ENCODE data around the gene DNHD1.

The DNHD1 gene

DNA sequence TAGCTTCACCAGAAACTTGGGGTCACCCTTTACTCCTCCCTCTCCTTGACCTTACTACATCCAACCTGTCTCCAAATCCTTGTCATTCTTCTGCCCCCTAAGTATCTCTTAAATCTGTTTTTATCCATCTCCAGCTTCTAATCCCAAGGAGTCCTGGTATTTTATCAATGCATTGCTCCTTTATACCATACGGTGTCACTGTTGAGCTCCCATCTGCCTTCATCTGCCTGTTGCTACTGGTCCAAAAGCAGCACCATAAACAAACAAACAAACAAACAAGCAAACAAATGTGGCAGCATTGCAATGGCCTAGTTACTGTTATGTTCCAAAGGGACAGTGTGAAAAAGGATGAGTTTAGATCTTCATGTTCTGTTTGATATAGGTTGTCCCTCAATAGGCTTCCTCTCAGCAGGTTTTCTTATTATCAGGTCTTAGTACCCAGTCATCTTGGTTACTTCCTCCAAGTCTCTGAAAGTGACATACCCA is 34.2 kb downstream of the DNHD1 start:
- H3K36me3 Mint-ChIP-seq = peaks cover 16 to 19% of the 10 kb centered on the region in 2 donors

DNA sequence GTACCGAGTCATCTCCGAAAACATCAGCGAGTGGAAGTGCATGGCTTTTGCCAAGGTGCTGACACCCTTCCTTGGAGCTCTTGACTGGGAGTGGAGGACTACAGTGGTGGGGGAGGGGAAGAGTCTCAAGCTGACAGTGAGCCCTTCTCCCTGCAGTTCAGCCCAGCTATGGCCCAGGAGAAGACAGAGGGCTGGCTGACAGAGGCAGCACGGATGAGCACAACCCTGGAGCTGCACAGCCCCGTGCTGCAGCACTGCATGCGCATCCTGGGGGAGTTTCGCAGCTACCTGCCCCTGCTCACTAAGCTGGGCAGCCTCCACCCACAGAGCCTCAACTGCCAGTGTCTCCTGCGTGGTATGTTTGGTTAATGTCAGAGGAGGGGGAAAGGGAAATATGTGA is 41.4 kb downstream of the DNHD1 start:
- H3K27me3 Mint-ChIP-seq = no peaks in the 10 kb centered on the region
- H3K36me3 Mint-ChIP-seq = peaks cover 13 to 24% of the 10 kb centered on the region in 2 donors
- H3K27ac Mint-ChIP-seq = no peak overlapping the region
- no peak for ATAC-seq (replicated peaks)
- H3K4me1 Mint-ChIP-seq = no peaks in the 10 kb centered on the region
- H3K4me3 Mint-ChIP-seq = no peak overlapping the region
- H3K9me3 Mint-ChIP-seq = no peaks in the 10 kb centered on the region
- no peak for DNase-seq

More for the DNA sequence above, 34.2 kb downstream of the DNHD1 start:
- H3K27ac Mint-ChIP-seq = no peak overlapping the region
- H3K27me3 Mint-ChIP-seq = no peaks in the 10 kb centered on the region
- DNase-seq (no peak), ATAC-seq (replicated peaks) (peak in 1 of 2 donors; percentile 53)
- no peak overlapping the region for H3K4me3 Mint-ChIP-seq
- no peaks in the 10 kb centered on the region for H3K9me3 Mint-ChIP-seq
- peaks cover 6 to 7% of the 10 kb centered on the region in 2 donors for H3K4me1 Mint-ChIP-seq

DNA sequence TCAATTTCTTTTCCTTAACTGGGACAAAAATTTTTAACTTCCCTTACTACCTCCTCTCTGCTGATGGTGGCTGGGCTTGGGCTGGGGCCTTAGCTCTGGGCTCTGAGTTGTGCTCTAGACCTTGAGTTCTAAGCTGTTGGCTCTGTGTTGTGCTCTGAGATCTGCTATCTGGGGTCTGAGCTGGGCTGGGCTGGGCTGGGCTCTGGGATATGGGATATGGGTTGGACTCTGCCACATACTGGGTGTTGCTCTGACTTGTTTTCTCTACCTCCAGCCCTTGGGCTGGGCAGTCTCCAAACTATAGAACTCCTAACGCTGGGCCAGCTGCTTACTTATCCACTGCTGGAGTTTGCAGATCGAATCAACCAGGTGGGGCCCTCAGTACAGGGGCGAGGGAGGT is 41.9 kb downstream of the DNHD1 start:
- Mint-ChIP-seq H3K4me3 (no peak overlapping the region), H3K36me3 (peaks cover 10 to 25% of the 10 kb centered on the region in 2 donors), H3K4me1 (no peaks in the 10 kb centered on the region), H3K9me3 (no peaks in the 10 kb centered on the region), H3K27me3 (no peaks in the 10 kb centered on the region), H3K27ac (no peak overlapping the region)
- no peak for ATAC-seq (replicated peaks)
- DNase-seq = no peak

GRCh38 chr11:6539748-6540268 is 42.7 kb downstream of the DNHD1 start:
- DNase-seq = no peak
- H3K9me3 Mint-ChIP-seq = no peaks in the 10 kb centered on the region
- H3K27ac Mint-ChIP-seq = no peak overlapping the region
- peaks cover 13 to 31% of the 10 kb centered on the region in 2 donors for H3K36me3 Mint-ChIP-seq
- H3K27me3 Mint-ChIP-seq = no peaks in the 10 kb centered on the region
- H3K4me3 Mint-ChIP-seq = no peak overlapping the region
- no peaks in the 10 kb centered on the region for H3K4me1 Mint-ChIP-seq
- ATAC-seq (replicated peaks) = no peak

- Mint-ChIP-seq H3K9me3 (no peaks in the 10 kb centered on the region), H3K36me3 (peaks cover 13 to 28% of the 10 kb centered on the region in 2 donors), H3K27ac (no peak overlapping the region), H3K27me3 (no peaks in the 10 kb centered on the region), H3K4me1 (no peaks in the 10 kb centered on the region), H3K4me3 (no peak overlapping the region)
- no peak for ATAC-seq (replicated peaks)
- no peak for DNase-seq
Measured at GRCh38 chr11:6541356-6541755, 44.3 kb downstream of the DNHD1 start.

- no peak for ATAC-seq (replicated peaks)
- Mint-ChIP-seq H3K4me3 (no peak overlapping the region), H3K27me3 (no peaks in the 10 kb centered on the region), H3K36me3 (peaks cover 22 to 35% of the 10 kb centered on the region in 2 donors), H3K27ac (peak overlapping the region; percentile 33), H3K9me3 (no peaks in the 10 kb centered on the region), H3K4me1 (no peaks in the 10 kb centered on the region)
- DNase-seq = no peak
Measured at GRCh38 chr11:6542727-6543126, 45.6 kb downstream of the DNHD1 start.

DNA sequence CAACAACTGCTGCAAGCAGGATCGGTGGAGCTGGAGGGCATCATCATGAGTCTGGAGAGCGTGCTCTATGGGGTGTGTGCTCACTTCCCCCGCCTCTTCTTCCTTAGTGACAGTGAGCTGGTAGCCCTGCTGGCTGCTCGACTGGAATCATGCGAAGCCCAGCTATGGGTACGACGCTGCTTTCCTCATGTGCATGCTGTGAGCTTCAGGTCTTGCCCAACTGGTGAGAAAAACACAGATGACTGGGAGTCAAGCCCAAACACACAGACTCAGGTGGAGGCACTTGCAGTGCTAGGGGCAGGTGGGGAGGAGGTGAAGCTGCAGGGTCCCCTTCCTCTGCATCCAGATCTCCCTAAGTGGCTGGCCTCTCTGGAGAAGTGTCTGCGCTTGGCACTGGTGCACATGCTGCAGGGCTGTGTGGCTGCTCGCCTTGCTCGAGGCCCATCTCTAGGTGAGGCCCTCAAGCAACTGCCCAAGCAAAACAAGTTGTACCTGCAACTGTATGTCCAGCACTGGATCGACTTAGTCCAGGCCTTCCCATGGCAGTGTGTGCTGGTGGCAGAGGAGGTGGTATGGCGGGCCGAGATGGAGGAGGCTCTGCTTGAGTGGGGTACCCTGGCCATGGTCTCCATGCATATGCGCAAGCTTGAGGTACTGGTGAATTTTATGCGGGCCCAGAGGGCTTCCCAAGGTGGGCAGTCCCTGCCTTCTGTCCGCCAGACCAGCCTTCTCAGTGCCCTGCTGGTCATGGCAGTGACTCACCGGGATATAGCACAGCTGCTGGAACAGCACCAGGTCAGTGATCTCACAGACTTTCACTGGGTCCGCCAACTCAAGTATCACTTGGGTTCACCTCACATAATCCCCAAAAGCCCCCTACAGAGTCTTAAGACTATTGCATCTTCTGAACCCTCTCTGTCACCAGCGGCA is 48.1 kb downstream of the DNHD1 start:
- Mint-ChIP-seq H3K4me3 (no peak overlapping the region), H3K27me3 (no peaks in the 10 kb centered on the region), H3K9me3 (no peaks in the 10 kb centered on the region), H3K36me3 (peaks cover 19 to 31% of the 10 kb centered on the region in 2 donors), H3K27ac (no peak overlapping the region), H3K4me1 (no peaks in the 10 kb centered on the region)
- ATAC-seq (replicated peaks) = no peak
- no peak for DNase-seq

DNA sequence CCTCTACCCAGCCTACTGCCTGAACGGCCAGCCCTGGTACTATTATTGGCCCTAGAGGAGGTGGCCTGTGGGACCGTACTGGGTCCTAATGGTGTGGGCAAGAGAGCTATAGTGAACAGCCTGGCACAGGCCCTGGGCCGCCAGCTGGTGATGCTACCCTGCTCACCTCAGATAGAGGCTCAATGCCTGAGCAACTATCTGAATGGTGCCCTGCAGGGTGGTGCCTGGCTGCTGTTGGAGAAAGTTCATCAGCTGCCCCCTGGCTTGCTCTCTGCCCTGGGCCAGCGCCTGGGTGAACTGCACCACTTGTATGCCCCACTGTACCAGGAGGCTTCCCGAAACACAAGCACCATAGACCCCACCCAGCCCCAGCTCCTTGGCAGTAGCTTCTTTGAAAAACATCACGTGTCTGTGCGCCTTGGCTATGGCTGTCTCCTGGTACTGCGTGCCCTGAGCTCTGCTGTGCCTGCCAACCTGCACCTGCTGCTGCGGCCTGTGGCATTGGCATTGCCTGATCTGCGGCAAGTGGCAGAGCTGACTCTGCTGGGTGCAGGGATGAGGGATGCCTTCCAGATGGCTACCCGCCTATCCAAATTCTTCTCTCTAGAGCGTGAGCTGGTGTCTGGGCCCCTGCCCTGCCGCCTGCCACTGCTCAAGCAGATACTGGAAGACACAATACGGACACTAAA is 49.0 kb downstream of the DNHD1 start:
- ATAC-seq (replicated peaks) = no peak

GRCh38 chr11:6546735-6547134 is 49.7 kb downstream of the DNHD1 start:
- H3K9me3 Mint-ChIP-seq = no peaks in the 10 kb centered on the region
- no peaks in the 10 kb centered on the region for H3K4me1 Mint-ChIP-seq
- H3K27me3 Mint-ChIP-seq = no peaks in the 10 kb centered on the region
- peaks cover 20 to 29% of the 10 kb centered on the region in 2 donors for H3K36me3 Mint-ChIP-seq
- DNase-seq (no peak), ATAC-seq (replicated peaks) (no peak)
- no peak overlapping the region for H3K4me3 Mint-ChIP-seq
- H3K27ac Mint-ChIP-seq = no peak overlapping the region

More for the DNA sequence above, 49.0 kb downstream of the DNHD1 start:
- Mint-ChIP-seq H3K27me3 (no peaks in the 10 kb centered on the region), H3K4me3 (no peak overlapping the region), H3K4me1 (no peaks in the 10 kb centered on the region), H3K9me3 (no peaks in the 10 kb centered on the region), H3K27ac (no peak overlapping the region), H3K36me3 (peaks cover 19 to 29% of the 10 kb centered on the region in 2 donors)
- no peak for DNase-seq

DNA sequence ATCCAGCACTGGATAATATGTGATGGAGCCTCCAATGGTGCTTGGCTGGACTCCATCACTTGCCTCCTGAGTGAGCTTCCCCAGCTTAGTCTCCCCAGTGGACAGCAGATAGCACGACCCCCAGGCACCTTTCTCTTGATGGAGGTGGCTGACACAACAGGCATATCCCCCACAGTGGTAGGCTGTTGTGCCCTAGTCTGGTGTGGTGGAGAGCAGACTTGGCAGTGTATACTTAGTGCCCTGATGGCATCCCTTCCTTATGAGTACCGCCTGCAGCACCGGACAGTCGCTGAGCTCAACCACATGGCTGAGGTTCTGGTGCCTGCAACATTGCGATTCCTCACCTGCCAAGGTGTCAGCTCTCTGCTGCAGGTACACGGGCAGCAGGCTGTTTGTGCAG is 50.1 kb downstream of the DNHD1 start:
- ATAC-seq (replicated peaks) (no peak), DNase-seq (no peak)
- no peak overlapping the region for H3K4me3 Mint-ChIP-seq
- no peaks in the 10 kb centered on the region for H3K27me3 Mint-ChIP-seq
- H3K27ac Mint-ChIP-seq = no peak overlapping the region
- H3K4me1 Mint-ChIP-seq = no peaks in the 10 kb centered on the region
- H3K9me3 Mint-ChIP-seq = no peaks in the 10 kb centered on the region
- H3K36me3 Mint-ChIP-seq = peaks cover 20 to 29% of the 10 kb centered on the region in 2 donors

GRCh38 chr11:6548121-6548520 is 51.0 kb downstream of the DNHD1 start:
- DNase-seq = no peak
- H3K27ac Mint-ChIP-seq = no peak overlapping the region

DNA sequence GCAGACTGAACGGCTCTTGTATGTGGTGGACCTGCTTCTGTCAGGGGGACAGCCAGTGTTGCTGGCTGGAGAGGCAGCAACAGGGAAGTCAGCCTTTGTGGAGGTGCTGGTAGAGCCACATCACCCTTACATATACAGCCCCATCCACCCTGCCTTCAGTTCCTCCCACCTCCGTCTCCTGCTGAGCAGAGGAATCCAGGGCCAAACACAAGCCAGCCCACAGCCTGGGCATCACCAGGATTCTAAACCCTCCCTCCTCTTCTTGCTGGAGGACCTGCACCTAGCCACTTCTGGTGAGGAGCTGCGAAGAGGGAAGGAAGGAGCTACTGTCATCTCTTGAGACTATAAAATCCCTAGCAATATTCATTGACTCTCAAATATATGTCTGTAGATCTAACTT is 51.6 kb downstream of the DNHD1 start:
- no peak overlapping the region for H3K27ac Mint-ChIP-seq
- peaks cover 17 to 19% of the 10 kb centered on the region in 2 donors for H3K36me3 Mint-ChIP-seq
- no peaks in the 10 kb centered on the region for H3K27me3 Mint-ChIP-seq
- no peak overlapping the region for H3K4me3 Mint-ChIP-seq
- H3K4me1 Mint-ChIP-seq = no peaks in the 10 kb centered on the region
- DNase-seq (no peak), ATAC-seq (replicated peaks) (no peak)
- H3K9me3 Mint-ChIP-seq = no peaks in the 10 kb centered on the region

More at GRCh38 chr11:6548121-6548520, 51.0 kb downstream of the DNHD1 start:
- H3K4me3 Mint-ChIP-seq = no peak overlapping the region
- H3K4me1 Mint-ChIP-seq = no peaks in the 10 kb centered on the region
- H3K9me3 Mint-ChIP-seq = no peaks in the 10 kb centered on the region
- no peak for ATAC-seq (replicated peaks)
- H3K27me3 Mint-ChIP-seq = no peaks in the 10 kb centered on the region
- peaks cover 17 to 19% of the 10 kb centered on the region in 2 donors for H3K36me3 Mint-ChIP-seq

GRCh38 chr11:6553634-6554033 is 56.6 kb downstream of the DNHD1 start:
- Mint-ChIP-seq H3K27ac (no peak overlapping the region), H3K27me3 (no peaks in the 10 kb centered on the region), H3K36me3 (peaks cover 10 to 13% of the 10 kb centered on the region in 2 donors), H3K4me3 (no peak overlapping the region), H3K4me1 (no peaks in the 10 kb centered on the region), H3K9me3 (no peaks in the 10 kb centered on the region)
- DNase-seq = no peak
- no peak for ATAC-seq (replicated peaks)

GRCh38 chr11:6554828-6555706 is 58.0 kb downstream of the DNHD1 start:
- Mint-ChIP-seq H3K4me3 (no peak overlapping the region), H3K27me3 (no peaks in the 10 kb centered on the region), H3K27ac (no peak overlapping the region), H3K4me1 (no peaks in the 10 kb centered on the region), H3K36me3 (peaks cover 18 to 19% of the 10 kb centered on the region in 2 donors), H3K9me3 (no peaks in the 10 kb centered on the region)
- ATAC-seq (replicated peaks) (no peak), DNase-seq (no peak)
